ENCODE measurements around the gene MRRF. TPM values are rescaled to one million over a fixed set of nuclear protein-coding genes. Genes with fewer than 3 reads are reported as not detected.

MRRF gene
- total and polyA plus RNA-seq, 2 donors (not counting 3 experiments of a cell fraction or from before 2014, with no cell fraction given) = 27.2 to 36.4 TPM

GRCh38 chr9:122327175-122327574, 62.5 kb downstream of the MRRF start:
- POLR2A ChIA-PET = no interaction called here
- Histone ChIP-seq H4K20me1 (replicated peaks; ENCODE audit: control insufficient read depth, extremely low read depth, insufficient read depth, low read length) (no peaks in the 10 kb centered on the region), H3K4me3 (replicated peaks in 1 of 3; ENCODE audit: insufficient read depth in 1 of 3, low read depth in 1 of 3, low read length in 3 of 3) (no peak overlapping the region), H2AFZ (ENCODE audit: low read depth, low read length) (no peak overlapping the region), H3K27ac (ENCODE audit: insufficient read depth, low read depth, low read length) (no peak overlapping the region), H3K36me3 (ENCODE audit: control insufficient read depth in 2 of 2, extremely low read depth in 1 of 2, insufficient read depth in 2 of 2, low read length in 2 of 2) (peaks cover 2% of the 10 kb centered on the region in 2 experiments), H3K4me2 (ENCODE audit: insufficient read depth, low read length) (no peak overlapping the region), H3K27me3 (ENCODE audit: control insufficient read depth in 2 of 2, insufficient read depth in 2 of 2, low read length in 2 of 2) (no peaks in the 10 kb centered on the region), H3K9me3 (replicated peaks; ENCODE audit: control insufficient read depth, insufficient read depth, low read length) (no peaks in the 10 kb centered on the region), H3K4me1 (ENCODE audit: control insufficient read depth, extremely low read depth, insufficient read depth, low read length) (peaks cover 26% of the 10 kb centered on the region), H3K9ac (replicated peaks; ENCODE audit: extremely low read depth, insufficient read depth, low read length) (no peak overlapping the region), H3K9me1 (replicated peaks; ENCODE audit: control insufficient read depth, extremely low read depth, insufficient read depth, low read length) (no peaks in the 10 kb centered on the region), H3K79me2 (ENCODE audit: control insufficient read depth, insufficient read depth, low read length) (no peaks in the 10 kb centered on the region)
- no peak for TF ChIP-seq EZH2 (IDR thresholded peaks at IDR 0.05; ENCODE audit: borderline replicate concordance, low read depth, low read length, severe bottlenecking)
- TF ChIP-seq POLR2A (IDR thresholded peaks at IDR 0.05; ENCODE audit: low read depth, low read length) = no peak
- TF ChIP-seq JUN (IDR thresholded peaks at IDR 0.05; ENCODE audit: borderline replicate concordance, insufficient read depth, insufficient read length, low read depth) = no peak
- no peak for TF ChIP-seq MYC (IDR thresholded peaks at IDR 0.05; ENCODE audit: low read depth, low read length)
- no peak for TF ChIP-seq POLR2AphosphoS5 (IDR thresholded peaks at IDR 0.05; ENCODE audit: insufficient read depth, low read depth, low read length)
- TF ChIP-seq, protein P1, sequence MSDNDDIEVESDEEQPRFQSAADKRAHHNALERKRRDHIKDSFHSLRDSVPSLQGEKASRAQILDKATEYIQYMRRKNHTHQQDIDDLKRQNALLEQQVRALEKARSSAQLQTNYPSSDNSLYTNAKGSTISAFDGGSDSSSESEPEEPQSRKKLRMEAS (IDR thresholded peaks at IDR 0.05; ENCODE audit: insufficient read depth, insufficient read length) = no peak
- no peak for TF ChIP-seq GATA2 (IDR thresholded peaks at IDR 0.05; ENCODE audit: insufficient read depth, insufficient read length, low read depth, low read length)
- TF ChIP-seq FOS (IDR thresholded peaks at IDR 0.05; ENCODE audit: borderline replicate concordance, insufficient read depth, low read length) = no peak
- no peak for TF ChIP-seq CTCF (IDR thresholded peaks at IDR 0.05; ENCODE audit: extremely low read depth in 1 of 2, insufficient read depth in 1 of 2, low read depth in 1 of 2, low read length in 2 of 2)
- intact Hi-C loops (cut with micrococcal nuclease) = no loop called here
- no peak for DNase-seq (ENCODE audit: low read depth, low spot score)
- BruUV-seq (replicated peaks) = no TSS peak
- dilution Hi-C loops (cut with MboI; ENCODE audit: extremely low pct_ligation_motif_present, low sequenced_read_pairs) = no loop called here
- FAIRE-seq = no peak
- CTCF ChIA-PET = interaction anchor here (0.6 to 1.0 kb wide), 2 partner anchors 22 to 24 kb away, joined by 3 read pairs; no protein-coding TSS in a partner anchor

All from endothelial cell of umbilical vein (primary cell).